GM12878 (cell line): ENCODE data around the gene RAP1GAP2. TPM values are rescaled to one million over a fixed set of nuclear protein-coding genes. Genes with fewer than 3 reads are reported as not detected.

Experiments used
- ATF7 ChIP-seq: fragments of 450-650 bp; IDR thresholded peaks from 2 replicates; pipeline ENCODE4 v1.6.1; 2016; ENCODE audit warnings: low read depth, mild to moderate bottlenecking
- BMI1 ChIP-seq: fragments of 450-650 bp; IDR thresholded peaks from 2 replicates; pipeline ENCODE4 v1.6.1; 2016; ENCODE audit warnings: mild to moderate bottlenecking, moderate library complexity, borderline replicate concordance
- CBFB ChIP-seq: IDR thresholded peaks from 2 replicates; pipeline ENCODE4 v1.6.1; 2016; ENCODE audit warnings: antibody characterized with exemption, low read depth
- CREB1 ChIP-seq: IDR thresholded peaks from 2 replicates; pipeline ENCODE4 v1.6.1; 2012; ENCODE audit warnings: low read depth, mild to moderate bottlenecking, inconsistent platforms
- ETV6 ChIP-seq, 2 experiments: fragments of 450-650 bp in 1 of 2; IDR thresholded peaks in 1 of 2; conservative IDR thresholded peaks in 1 of 2; 2 replicates each; pipeline ENCODE4 v1.6.1; 2014; ENCODE audit warnings: antibody characterized with exemption in 1 of 2, borderline replicate concordance in 1 of 2, low read depth in 1 of 2, mild to moderate bottlenecking in 1 of 2, moderate library complexity in 1 of 2
- FOXK2 ChIP-seq: fragments of 450-650 bp; IDR thresholded peaks from 2 replicates; pipeline ENCODE4 v1.6.1; 2017; ENCODE audit warnings: mild to moderate bottlenecking, moderate library complexity
- HDAC6 ChIP-seq: fragments of 200-600 bp; sonication (generic); IDR thresholded peaks from one replicate; pipeline ENCODE4 v1.8.0; 2017; ENCODE audit warnings: antibody characterized with exemption; ENCODE audit not compliant: unreplicated experiment
- HDGF ChIP-seq: fragments of 450-650 bp; IDR thresholded peaks from 2 replicates; pipeline ENCODE4 v1.6.1; 2016; ENCODE audit warnings: antibody characterized with exemption
- IRF4 ChIP-seq: IDR thresholded peaks from 2 replicates; pipeline ENCODE4 v1.6.1; 2011; ENCODE audit warnings: low read depth, low read length
- MYC ChIP-seq: IDR thresholded peaks from 2 replicates; pipeline ENCODE4 v1.6.1; 2011; ENCODE audit warnings: mild to moderate bottlenecking, low read length, moderate library complexity, inconsistent platforms; ENCODE audit not compliant: insufficient read depth, insufficient replicate concordance, insufficient read length, severe bottlenecking
- NR2C2 ChIP-seq: IDR thresholded peaks from 2 replicates; pipeline ENCODE4 v1.6.1; 2011; ENCODE audit warnings: borderline replicate concordance, low read depth; ENCODE audit not compliant: control insufficient read depth, insufficient read length
- RBBP5 ChIP-seq: fragments of 200-600 bp; sonication (generic); conservative IDR thresholded peaks from 2 replicates; pipeline ENCODE4 v1.6.1; 2016
- SIX5 ChIP-seq: IDR thresholded peaks from 2 replicates; pipeline ENCODE4 v1.6.1; 2011; ENCODE audit warnings: mild to moderate bottlenecking, low read depth, low read length, moderate library complexity; ENCODE audit not compliant: severe bottlenecking
- SMAD1 ChIP-seq: fragments of 450-650 bp; IDR thresholded peaks from 2 replicates; pipeline ENCODE4 v1.6.1; 2018; ENCODE audit warnings: mild to moderate bottlenecking, low read depth; ENCODE audit not compliant: partially characterized antibody
- SMARCA5 ChIP-seq: fragments of 450-650 bp; IDR thresholded peaks from 2 replicates; pipeline ENCODE4 v1.6.1; 2017; ENCODE audit warnings: mild to moderate bottlenecking
- SRF ChIP-seq, 2 experiments: IDR thresholded peaks; 2 replicates each; pipeline ENCODE4 v1.6.1; 2011; ENCODE audit warnings: low read depth in 2 of 2, low read length in 2 of 2, mild to moderate bottlenecking in 1 of 2, moderate library complexity in 1 of 2
- polyA plus RNA-seq, 11 experiments: library from polyadenylated mRNA; depleted of rRNA in 4 of 11; unstranded in 6 of 11; stranded (reverse) in 5 of 11; fragments of >200 nt; fragmentation: Nextera tagmentation in 4 of 11; fragmentation: Illumina TruSeq in 1 of 11; extraction: Ambion mirVana in 4 of 11; extraction: Trizol in 1 of 11; gene quantifications; 1 replicate in 1 of 11; 2 replicates in 10 of 11; pipeline versions ENCODE4 v1.2.1 to v1.2.3, GENCODE V29; 2011 to 2016; ENCODE audit warnings: inconsistent platforms in 2 of 11, missing spikeins in 2 of 11, low read depth in 1 of 11
- total RNA-seq, 4 experiments: library from RNA; depleted of rRNA in 3 of 4; stranded (reverse); fragments of >200 nt in 3 of 4; fragmentation: Illumina TruSeq in 1 of 4; extraction: Trizol in 1 of 4; gene quantifications; 2 replicates each; pipeline versions ENCODE4 v1.2.1 to v1.2.3, GENCODE V29; 2013 to 2021
- TF ChIP-seq, protein P1 (sequence below): fragments of 450-650 bp; formaldehyde crosslinking; IDR thresholded peaks from 2 replicates; pipeline ENCODE4 v1.5.0; 2022; ENCODE audit warnings: mild to moderate bottlenecking, missing genetic modification characterization
- TF ChIP-seq, protein P2 (sequence below): fragments of 450-650 bp; IDR thresholded peaks from 2 replicates; pipeline ENCODE4 v1.6.1; 2017; ENCODE audit warnings: mild to moderate bottlenecking, moderate library complexity
- TF ChIP-seq, protein P3 (sequence below): fragments of 450-650 bp; IDR thresholded peaks from 2 replicates; pipeline ENCODE4 v1.6.1; 2017; ENCODE audit warnings: mild to moderate bottlenecking, moderate library complexity

Gene RAP1GAP2
- total and polyA plus RNA-seq, 10 of the 15 experiments (the other 5 are each of a cell fraction or from before 2014, with no cell fraction given): 0.03 to 0.95 (median 0.49) TPM; not detected in 2

DNA sequence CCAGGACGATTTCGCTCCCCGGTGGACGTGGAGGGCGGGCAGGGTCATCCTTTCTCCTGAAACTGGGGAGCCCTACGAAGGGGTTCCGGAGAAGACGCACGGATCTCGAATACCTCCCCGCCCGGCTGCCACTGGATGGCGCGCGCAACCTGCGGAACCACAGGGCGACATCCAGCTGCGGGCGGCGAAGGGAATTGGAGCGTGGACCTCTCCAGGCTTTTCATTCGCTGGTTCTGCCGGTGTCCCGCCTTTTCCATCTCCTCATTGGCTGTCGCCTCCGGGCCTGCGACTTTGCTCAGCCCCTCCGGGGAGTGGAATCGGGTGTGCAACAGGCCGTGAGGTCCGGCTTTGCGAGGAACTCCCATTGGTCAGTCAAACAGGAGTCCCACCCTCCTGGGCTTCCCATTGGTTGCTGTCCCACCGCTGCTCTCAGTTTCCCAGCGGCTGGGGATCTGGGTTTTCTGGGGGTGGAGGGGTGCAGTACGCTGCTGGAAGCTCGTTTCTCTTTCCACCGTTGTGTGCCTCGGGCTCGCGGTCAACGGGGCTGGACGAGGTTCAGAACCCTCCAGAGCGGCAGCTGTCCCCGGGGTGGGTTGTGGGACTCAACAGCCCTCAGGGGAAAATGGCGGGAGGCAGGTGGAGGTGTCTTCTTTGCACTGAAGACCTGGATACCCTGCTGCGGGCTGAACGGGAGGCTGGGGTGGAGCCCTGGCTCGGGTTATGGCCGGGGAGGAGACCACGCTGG lies 252.7 kb downstream of the RAP1GAP2 start (continued):
- no peak for TF ChIP-seq ETV6 (conservative IDR thresholded peaks at IDR 0.05 in 1 of 2, IDR thresholded peaks at IDR 0.05 in 1 of 2; ENCODE audit: borderline replicate concordance in 1 of 2, low read depth in 1 of 2)
- TF ChIP-seq, protein P1, sequence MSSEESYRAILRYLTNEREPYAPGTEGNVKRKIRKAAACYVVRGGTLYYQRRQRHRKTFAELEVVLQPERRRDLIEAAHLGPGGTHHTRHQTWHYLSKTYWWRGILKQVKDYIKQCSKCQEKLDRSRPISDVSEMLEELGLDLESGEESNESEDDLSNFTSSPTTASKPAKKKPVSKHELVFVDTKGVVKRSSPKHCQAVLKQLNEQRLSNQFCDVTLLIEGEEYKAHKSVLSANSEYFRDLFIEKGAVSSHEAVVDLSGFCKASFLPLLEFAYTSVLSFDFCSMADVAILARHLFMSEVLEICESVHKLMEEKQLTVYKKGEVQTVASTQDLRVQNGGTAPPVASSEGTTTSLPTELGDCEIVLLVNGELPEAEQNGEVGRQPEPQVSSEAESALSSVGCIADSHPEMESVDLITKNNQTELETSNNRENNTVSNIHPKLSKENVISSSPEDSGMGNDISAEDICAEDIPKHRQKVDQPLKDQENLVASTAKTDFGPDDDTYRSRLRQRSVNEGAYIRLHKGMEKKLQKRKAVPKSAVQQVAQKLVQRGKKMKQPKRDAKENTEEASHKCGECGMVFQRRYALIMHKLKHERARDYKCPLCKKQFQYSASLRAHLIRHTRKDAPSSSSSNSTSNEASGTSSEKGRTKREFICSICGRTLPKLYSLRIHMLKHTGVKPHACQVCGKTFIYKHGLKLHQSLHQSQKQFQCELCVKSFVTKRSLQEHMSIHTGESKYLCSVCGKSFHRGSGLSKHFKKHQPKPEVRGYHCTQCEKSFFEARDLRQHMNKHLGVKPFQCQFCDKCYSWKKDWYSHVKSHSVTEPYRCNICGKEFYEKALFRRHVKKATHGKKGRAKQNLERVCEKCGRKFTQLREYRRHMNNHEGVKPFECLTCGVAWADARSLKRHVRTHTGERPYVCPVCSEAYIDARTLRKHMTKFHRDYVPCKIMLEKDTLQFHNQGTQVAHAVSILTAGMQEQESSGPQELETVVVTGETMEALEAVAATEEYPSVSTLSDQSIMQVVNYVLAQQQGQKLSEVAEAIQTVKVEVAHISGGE: peak; percentile 63
- TF ChIP-seq, protein P2, sequence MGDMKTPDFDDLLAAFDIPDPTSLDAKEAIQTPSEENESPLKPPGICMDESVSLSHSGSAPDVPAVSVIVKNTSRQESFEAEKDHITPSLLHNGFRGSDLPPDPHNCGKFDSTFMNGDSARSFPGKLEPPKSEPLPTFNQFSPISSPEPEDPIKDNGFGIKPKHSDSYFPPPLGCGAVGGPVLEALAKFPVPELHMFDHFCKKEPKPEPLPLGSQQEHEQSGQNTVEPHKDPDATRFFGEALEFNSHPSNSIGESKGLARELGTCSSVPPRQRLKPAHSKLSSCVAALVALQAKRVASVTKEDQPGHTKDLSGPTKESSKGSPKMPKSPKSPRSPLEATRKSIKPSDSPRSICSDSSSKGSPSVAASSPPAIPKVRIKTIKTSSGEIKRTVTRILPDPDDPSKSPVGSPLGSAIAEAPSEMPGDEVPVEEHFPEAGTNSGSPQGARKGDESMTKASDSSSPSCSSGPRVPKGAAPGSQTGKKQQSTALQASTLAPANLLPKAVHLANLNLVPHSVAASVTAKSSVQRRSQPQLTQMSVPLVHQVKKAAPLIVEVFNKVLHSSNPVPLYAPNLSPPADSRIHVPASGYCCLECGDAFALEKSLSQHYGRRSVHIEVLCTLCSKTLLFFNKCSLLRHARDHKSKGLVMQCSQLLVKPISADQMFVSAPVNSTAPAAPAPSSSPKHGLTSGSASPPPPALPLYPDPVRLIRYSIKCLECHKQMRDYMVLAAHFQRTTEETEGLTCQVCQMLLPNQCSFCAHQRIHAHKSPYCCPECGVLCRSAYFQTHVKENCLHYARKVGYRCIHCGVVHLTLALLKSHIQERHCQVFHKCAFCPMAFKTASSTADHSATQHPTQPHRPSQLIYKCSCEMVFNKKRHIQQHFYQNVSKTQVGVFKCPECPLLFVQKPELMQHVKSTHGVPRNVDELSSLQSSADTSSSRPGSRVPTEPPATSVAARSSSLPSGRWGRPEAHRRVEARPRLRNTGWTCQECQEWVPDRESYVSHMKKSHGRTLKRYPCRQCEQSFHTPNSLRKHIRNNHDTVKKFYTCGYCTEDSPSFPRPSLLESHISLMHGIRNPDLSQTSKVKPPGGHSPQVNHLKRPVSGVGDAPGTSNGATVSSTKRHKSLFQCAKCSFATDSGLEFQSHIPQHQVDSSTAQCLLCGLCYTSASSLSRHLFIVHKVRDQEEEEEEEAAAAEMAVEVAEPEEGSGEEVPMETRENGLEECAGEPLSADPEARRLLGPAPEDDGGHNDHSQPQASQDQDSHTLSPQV: no peak
- TF ChIP-seq SIX5: no peak
- no peak for TF ChIP-seq FOXK2
- TF ChIP-seq BMI1: no peak
- TF ChIP-seq ATF7: no peak
- TF ChIP-seq HDAC6: no peak
- TF ChIP-seq CREB1: peak; percentile 45
- no peak for TF ChIP-seq NR2C2
- no peak for TF ChIP-seq SMARCA5
- no peak for TF ChIP-seq SRF (IDR thresholded peaks at IDR 0.05; ENCODE audit: low read depth in 2 of 2, low read length in 2 of 2)
- TF ChIP-seq RBBP5: no peak
- TF ChIP-seq HDGF: no peak
- no peak for TF ChIP-seq IRF4
- TF ChIP-seq, protein P3, sequence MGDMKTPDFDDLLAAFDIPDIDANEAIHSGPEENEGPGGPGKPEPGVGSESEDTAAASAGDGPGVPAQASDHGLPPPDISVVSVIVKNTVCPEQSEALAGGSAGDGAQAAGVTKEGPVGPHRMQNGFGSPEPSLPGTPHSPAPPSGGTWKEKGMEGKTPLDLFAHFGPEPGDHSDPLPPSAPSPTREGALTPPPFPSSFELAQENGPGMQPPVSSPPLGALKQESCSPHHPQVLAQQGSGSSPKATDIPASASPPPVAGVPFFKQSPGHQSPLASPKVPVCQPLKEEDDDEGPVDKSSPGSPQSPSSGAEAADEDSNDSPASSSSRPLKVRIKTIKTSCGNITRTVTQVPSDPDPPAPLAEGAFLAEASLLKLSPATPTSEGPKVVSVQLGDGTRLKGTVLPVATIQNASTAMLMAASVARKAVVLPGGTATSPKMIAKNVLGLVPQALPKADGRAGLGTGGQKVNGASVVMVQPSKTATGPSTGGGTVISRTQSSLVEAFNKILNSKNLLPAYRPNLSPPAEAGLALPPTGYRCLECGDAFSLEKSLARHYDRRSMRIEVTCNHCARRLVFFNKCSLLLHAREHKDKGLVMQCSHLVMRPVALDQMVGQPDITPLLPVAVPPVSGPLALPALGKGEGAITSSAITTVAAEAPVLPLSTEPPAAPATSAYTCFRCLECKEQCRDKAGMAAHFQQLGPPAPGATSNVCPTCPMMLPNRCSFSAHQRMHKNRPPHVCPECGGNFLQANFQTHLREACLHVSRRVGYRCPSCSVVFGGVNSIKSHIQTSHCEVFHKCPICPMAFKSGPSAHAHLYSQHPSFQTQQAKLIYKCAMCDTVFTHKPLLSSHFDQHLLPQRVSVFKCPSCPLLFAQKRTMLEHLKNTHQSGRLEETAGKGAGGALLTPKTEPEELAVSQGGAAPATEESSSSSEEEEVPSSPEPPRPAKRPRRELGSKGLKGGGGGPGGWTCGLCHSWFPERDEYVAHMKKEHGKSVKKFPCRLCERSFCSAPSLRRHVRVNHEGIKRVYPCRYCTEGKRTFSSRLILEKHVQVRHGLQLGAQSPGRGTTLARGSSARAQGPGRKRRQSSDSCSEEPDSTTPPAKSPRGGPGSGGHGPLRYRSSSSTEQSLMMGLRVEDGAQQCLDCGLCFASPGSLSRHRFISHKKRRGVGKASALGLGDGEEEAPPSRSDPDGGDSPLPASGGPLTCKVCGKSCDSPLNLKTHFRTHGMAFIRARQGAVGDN: no peak
- no peak for TF ChIP-seq SMAD1
- no peak for TF ChIP-seq CBFB
- TF ChIP-seq MYC: no peak
